K562 (cell line): ENCODE measurements around the gene TFF1.

Source experiments
- KDM1A ChIP-seq, 2 experiments: fragments of 450-650 bp; IDR thresholded peaks; 2 replicates each; pipeline ENCODE4 v1.6.1; 2016; ENCODE audit warnings: mild to moderate bottlenecking in 2 of 2
- MEF2A ChIP-seq: IDR thresholded peaks from 2 replicates; pipeline ENCODE4 v1.6.1; 2011; ENCODE audit warnings: low read depth, mild to moderate bottlenecking, low read length, moderate library complexity; ENCODE audit not compliant: control insufficient read depth
- ZKSCAN1 ChIP-seq: fragments of 150-350 bp; IDR thresholded peaks from 2 replicates; pipeline ENCODE4 v1.6.1; 2016; ENCODE audit warnings: low read depth, low read length

- no peak for TF ChIP-seq ZKSCAN1
- TF ChIP-seq MEF2A = no peak
- TF ChIP-seq KDM1A (IDR thresholded peaks at IDR 0.05) = no peak
Observed at GRCh38 chr21:42353623-42354022, 12.7 kb downstream of the TFF1 start.
